IPS-NIHi7 (cell line): Measurements from ENCODE around the gene C8B.

Experiments used
- DNase-seq: peaks from one replicate; pipeline ENCODE4 v3.0.0; 2012; ENCODE audit warnings: mixed read lengths; ENCODE audit errors: extremely low spot score

C8B gene

DNA sequence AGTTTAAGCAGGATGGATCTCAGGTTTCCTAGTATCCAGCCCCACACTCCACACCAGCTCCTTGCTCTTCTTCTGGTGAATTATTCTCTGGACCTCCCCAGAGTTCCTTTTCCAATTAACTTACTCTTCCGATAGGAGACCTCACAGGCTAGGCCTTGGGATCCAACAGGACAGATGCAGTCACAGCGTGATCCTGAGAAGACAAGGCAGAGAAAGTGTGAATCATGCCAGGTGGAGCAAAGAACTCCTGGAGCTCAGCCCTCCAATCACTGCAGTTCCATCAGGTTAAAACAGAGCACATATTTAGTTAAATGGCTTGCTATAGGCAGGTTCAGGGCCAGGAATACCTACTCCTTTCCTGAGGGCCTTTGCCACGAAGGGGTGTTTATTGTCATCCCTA, 34.1 kb downstream of the C8B start:
- peak; percentile 28 for DNase-seq

DNA sequence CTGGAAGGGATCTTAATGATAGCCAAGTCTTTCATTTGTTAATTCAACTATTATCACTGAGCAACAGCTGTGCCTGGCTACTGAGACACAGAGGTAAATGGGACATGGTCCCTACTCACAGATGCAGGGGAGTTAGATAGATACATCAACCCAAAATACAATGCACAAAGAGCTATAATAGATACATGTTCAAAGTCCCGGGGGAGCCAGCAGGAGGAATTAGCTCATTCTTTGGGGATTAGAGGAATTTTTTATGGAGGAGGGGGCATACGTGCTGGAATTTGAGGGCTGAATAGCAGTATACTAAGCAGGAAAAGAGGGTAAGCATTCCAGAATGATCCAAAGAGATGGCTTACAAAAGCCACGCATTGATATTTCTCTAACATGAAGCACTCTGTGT, 34.6 kb downstream of the C8B start:
- no peak for DNase-seq

GRCh38 chr1:56929492-56929891, 36.3 kb downstream of the C8B start:
- no peak for DNase-seq

GRCh38 chr1:56927986-56928385, 37.8 kb downstream of the C8B start:
- DNase-seq = no peak

DNA sequence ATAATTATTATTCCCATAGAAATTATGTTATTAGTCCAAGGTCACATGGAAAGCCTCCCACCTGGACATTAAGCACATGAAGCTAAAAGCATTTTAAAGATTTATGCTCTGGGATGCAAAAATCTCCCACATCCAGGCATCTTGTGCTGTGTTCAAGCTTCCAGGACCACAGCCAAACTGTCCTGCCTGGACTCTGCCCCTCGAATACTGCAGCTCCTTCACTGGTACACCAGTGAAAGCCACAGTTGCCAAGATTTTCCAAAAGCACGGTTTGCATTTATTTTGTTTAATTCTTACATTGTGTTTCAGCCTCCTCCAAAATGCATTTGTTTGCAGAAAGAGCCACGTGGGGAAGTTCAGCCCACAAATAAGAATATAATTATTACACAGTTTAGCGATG, 38.6 kb downstream of the C8B start:
- DNase-seq = no peak

GRCh38 chr1:56925193-56925592, 40.6 kb downstream of the C8B start:
- no peak for DNase-seq

DNA sequence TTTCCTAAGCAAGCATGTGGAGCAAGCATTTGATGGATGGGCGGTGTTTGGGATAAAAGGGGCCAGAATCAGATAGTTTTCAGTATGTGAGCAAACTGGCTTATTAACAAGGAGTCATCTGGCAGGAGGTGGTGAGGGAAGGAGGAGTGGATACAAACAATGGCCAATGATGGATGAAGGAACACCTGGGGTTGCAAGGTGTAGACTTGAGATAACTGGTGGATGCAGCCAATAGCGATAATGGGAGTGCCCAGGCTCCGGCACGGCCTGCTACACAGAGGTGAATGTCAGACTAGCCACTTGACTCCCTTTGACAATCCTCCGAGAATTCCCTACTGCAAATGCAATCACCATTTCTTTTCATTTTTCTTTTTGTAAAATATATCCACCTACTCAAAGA, 41.7 kb downstream of the C8B start:
- DNase-seq = no peak

GRCh38 chr1:56923201-56923600, 42.6 kb downstream of the C8B start:
- DNase-seq = no peak

GRCh38 chr1:56922507-56922906, 43.3 kb downstream of the C8B start:
- DNase-seq = no peak

DNA sequence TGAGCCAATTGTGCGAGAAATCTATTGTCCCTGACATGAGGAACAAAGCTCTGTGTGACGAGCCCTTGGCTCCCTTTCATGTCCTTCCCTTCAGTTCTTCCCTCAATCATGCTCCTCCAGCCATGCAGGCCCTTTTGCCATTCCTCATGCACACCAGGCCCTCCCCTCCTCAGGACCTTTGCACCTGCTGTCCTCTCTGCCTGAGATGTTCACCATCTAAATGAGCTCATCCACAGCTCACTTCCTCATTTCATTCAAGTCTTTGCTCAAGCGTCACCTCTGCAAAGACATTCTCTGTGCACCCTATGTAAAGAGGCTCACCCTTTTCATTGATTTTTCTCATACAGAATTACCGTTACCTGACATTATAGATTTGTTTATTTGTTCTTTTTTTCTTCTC, 43.7 kb downstream of the C8B start:
- DNase-seq = no peak

DNA sequence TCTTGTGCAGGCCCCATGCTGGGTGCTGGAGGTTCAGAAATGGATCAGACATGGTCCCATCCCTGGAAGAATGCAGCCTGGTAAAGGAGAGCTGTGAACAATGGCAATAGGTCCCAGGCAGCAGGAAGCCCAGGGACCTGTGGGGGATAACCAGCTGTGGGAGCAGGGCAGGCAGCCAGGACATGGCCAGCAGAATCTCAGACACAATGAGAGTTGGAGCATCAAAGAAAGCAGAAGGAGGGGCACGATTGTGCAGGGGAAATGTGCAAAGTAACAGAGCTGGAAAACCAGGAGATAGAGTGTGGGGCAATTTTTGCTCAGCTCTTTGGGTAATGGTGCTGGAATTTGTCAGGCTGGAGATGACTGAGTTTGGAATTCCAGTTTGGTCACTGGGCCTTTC, 44.3 kb downstream of the C8B start:
- no peak for DNase-seq

DNA sequence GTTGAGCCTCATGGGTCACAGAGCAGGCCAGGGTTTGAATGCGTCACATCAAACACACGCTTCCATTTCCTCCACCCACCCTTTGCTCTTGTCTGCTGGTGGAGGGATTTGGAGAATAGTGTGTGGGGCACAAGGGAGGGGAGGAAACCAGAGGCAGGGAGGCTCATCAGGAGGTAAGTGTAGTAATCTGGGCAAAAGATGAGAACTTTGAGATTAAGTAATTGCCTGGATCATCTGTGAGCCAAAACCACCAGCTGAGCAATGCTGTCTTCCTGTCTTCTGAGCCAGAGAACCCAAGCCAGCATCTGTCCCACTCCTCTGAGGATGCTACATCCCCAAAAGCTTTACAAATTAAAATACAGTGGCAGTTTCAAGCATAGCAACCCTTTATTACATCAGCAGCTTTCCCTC, 45.2 kb downstream of the C8B start:
- no peak for DNase-seq

DNA sequence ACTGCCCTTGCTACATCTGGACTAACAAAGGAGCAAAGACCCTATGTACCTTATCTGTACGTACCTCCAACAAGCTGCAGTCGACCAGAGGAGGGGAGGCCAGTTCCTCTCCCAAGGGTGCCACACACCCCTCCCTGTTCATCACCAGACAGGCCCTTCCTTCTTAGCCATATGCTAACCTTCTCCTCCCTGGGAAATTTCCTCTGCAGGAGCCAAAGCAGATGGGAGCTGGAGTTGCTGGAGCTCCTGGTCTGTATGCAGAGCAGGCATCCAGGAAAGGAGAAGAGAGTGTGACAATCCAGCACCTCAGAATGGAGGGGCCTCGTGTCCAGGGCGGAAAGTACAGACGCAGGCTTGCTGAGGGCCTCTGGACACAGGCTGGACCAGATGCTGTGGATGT, 48.5 kb downstream of the C8B start:
- no peak for DNase-seq

- DNase-seq = no peak
Measured at GRCh38 chr1:56916630-56917029, 49.2 kb downstream of the C8B start.

GRCh38 chr1:56915960-56916359, 49.9 kb downstream of the C8B start:
- no peak for DNase-seq

DNA sequence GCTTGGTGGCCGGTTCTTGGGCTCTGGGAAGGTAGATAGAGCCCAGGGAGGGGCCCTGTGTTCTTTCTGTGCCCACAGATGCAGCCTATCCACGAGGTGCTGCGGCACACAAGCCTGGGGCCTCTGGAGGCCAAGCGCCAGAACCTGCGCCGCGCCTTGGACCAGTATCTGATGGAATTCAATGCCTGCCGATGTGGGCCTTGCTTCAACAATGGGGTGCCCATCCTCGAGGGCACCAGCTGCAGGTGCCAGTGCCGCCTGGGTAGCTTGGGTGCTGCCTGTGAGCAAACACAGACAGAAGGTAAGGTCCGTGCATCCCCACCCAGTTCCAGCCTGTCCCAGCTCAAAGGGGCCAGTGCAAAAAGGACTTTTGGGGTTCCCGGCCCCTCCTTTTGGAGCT, 53.5 kb downstream of the C8B start:
- DNase-seq = no peak

DNA sequence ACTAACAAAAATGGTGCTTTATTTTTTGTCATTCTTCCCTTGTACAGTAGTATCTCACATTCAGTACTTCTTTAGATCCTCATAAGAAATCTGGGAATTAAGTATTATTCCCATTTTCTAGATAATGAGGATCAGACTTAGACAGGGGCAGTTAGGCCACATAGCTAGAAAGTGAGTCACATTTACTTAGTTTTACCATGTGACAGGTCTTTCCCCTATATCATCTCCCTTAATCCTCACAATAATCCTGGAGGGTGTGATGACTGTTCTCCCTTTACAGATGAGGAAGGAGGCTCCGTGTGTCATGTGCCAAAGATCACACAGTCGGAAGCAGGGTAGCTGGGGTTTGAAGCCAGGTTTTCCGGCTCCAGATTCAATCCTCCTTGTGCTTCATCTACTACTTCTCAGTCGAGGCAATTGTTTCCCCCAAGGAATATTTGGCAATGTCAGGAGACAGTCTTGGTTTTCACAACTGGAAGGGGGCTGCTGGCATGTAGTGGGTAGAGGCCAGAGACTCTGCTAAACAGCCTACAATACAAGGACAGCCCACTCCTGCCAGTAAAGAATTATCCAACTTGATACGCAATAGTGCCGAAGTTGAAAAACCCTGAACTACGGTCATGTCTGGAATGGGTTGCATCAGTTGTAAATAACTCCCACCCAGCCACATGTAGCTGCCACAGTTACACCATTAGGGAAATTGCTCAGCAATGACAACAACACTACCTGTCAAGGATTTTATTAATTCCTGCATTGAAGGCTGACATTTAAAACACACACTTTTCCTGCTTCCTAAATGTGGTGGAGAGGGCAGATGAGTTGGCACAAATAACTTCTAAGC, 54.5 kb downstream of the C8B start:
- DNase-seq = no peak

- DNase-seq = no peak
Measured at GRCh38 chr1:56910441-56910985, 55.3 kb downstream of the C8B start.

GRCh38 chr1:56908619-56909221, 57.1 kb downstream of the C8B start:
- DNase-seq = no peak

DNA sequence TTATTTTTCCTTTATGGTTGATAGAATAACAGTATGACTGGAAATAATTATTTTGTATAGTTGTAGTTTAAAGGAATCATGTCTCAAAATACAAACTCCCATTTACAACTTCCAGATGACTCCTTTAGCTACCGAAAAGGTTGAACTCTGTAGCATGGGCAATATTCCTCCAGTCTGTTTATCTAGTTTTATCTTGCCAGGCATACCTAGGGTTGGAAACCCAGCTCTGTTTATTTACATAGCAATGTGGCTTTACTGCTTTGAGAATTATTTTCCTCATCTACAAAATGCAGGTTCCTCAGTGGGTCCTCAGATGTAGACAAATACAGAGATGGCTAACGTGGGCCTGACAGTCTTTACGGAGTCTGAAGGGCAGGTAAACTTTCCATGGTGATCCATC, 60.1 kb downstream of the C8B start:
- no peak for DNase-seq

- DNase-seq = no peak
Measured at GRCh38 chr1:56904663-56905397, 61.0 kb downstream of the C8B start.

GRCh38 chr1:56903778-56904177, 62.0 kb downstream of the C8B start:
- DNase-seq = no peak

DNA sequence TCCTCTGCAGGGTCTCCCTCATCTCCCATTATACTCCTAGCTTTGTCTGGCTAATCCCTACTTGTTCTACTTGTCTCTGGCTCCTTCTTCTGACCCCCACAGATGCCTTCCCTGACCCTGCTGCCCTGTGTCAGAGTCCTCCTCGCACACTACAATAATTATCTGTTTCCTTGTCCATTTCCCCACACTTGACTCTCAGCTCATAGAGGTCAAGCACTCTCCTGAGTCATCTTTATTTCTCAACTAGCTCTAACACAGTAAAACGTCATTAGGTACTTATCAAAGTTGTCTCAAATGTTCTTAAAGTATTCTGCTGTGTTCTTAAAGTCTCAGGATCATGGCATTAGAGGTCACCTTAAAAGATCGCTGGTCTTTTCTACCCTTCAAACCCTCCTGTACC, 64.1 kb downstream of the C8B start:
- DNase-seq = no peak
